ENCODE results near the gene TMC8. TPM values are rescaled to one million over a fixed set of nuclear protein-coding genes. Genes with fewer than 3 reads are reported as not detected.
A peak's percentile ranks its signal among the peaks of the same experiment; 100 is the strongest.

TMC8 gene
- total and polyA plus RNA-seq, 2 experiments from 2014 or later = 1.2 to 1.3 TPM

GRCh38 chr17:78107457-78107856, 23.1 kb upstream of the TMC8 start:
- H3K79me2 ChIP-seq (replicated peaks; ENCODE audit: insufficient read depth) = no peaks in the 10 kb centered on the region
- Mint-ChIP-seq H3K4me1 (peaks cover 4% of the 10 kb centered on the region), H3K27ac (peak overlapping the region; percentile 59; the same call in 1 of the 2 replicates), H3K36me3 (ENCODE audit: low read depth) (peaks cover 37% of the 10 kb centered on the region), H3K9me3 (no peaks in the 10 kb centered on the region; the same call in 2 of the 3 replicates), H3K27me3 (ENCODE audit: insufficient read depth, low read depth, poor library complexity) (peaks cover 9% of the 10 kb centered on the region), H3K4me3 (no peak overlapping the region)
- H3K27ac ChIP-seq (ENCODE audit: low read depth) = no peak overlapping the region
- H3K4me3 ChIP-seq = no peak overlapping the region
- DNase-seq (ENCODE audit: low spot score) = no peak
- no peak for TF ChIP-seq ZNF462 (CRISPR knock-in tag; IDR thresholded peaks at IDR 0.05)
- no peak for TF ChIP-seq CTCF (conservative IDR thresholded peaks at IDR 0.05; ENCODE audit: low read depth in 2 of 2)
- no peak for TF ChIP-seq ZNF114 (CRISPR knock-in tag; IDR thresholded peaks at IDR 0.05)
- TF ChIP-seq CREB1 (CRISPR knock-in tag; IDR thresholded peaks at IDR 0.05; ENCODE audit: low read depth) = no peak
- no peak for ATAC-seq
- H2AFZ ChIP-seq = no peak overlapping the region
- H3F3A ChIP-seq (replicated peaks; ENCODE audit: low read depth) = 0 out of 2 replicates have a peak, but pooled peaks cover 3% of the 10 kb centered on the region
- H3K4me1 ChIP-seq (ENCODE audit: insufficient read depth) = peaks cover 11% of the 10 kb centered on the region
- no peak overlapping the region for H3K4me2 ChIP-seq
- no peaks in the 10 kb centered on the region for H3K27me3 ChIP-seq (ENCODE audit: insufficient read depth)
- H3K36me3 ChIP-seq (ENCODE audit: insufficient read depth) = peaks cover 16% of the 10 kb centered on the region; the same call in 1 of the 2 replicates
- H3K9me2 ChIP-seq (ENCODE audit: insufficient read depth) = no peaks in the 10 kb centered on the region
- no peaks in the 10 kb centered on the region; the same call in 1 of the 2 replicates for H4K20me1 ChIP-seq (replicated peaks; ENCODE audit: insufficient read depth)

Measured in GM23338 (cell line).